SK-N-SH treated with all-trans-retinoic acid at 6 μM for 48 hours (cell line): ENCODE measurements around the gene MRPS27.

ENCODE experiments used
- BACH2 ChIP-seq: fragments of 250-450 bp; sonication (Bioruptor Pico); IDR thresholded peaks from 2 replicates; pipeline ENCODE4 v1.9.0; 2021; ENCODE audit warnings: mild to moderate bottlenecking, borderline replicate concordance
- CSDC2 ChIP-seq: fragments of 250-450 bp; sonication (Bioruptor Pico); IDR thresholded peaks from 2 replicates; pipeline ENCODE4 v1.5.0; 2020; ENCODE audit warnings: mild to moderate bottlenecking, moderate library complexity
- ESRRG ChIP-seq: fragments of 250-450 bp; sonication (Bioruptor Pico); IDR thresholded peaks from 2 replicates; pipeline ENCODE4 v1.6.1; 2021; ENCODE audit warnings: mild to moderate bottlenecking
- ZFP30 ChIP-seq: fragments of 450-650 bp; formaldehyde crosslinking; IDR thresholded peaks from 2 replicates; pipeline ENCODE4 v1.5.0; 2022; ENCODE audit warnings: mild to moderate bottlenecking, moderate library complexity

GRCh38 chr5:72210888-72211678, 109.0 kb downstream of the MRPS27 start:
- TF ChIP-seq CSDC2 (CRISPR knock-in tag): no peak
- no peak for TF ChIP-seq ZFP30 (CRISPR knock-in tag)
- TF ChIP-seq ESRRG (CRISPR knock-in tag): no peak
- no peak for TF ChIP-seq BACH2 (CRISPR knock-in tag)
